Raji (cell line): ENCODE data around the gene CETN3.

Source experiments
- POLR2A ChIP-seq: IDR thresholded peaks from 2 replicates; pipeline ENCODE4 v1.6.1; 2011; ENCODE audit warnings: low read depth, low read length, control low read depth; ENCODE audit not compliant: insufficient read depth

Gene CETN3

GRCh38 chr5:90409318-90410177 is at the start of gene CETN3:
Gene CETN3 (minus strand): TSS chr5:90409756. CDS start chr5:90409661, 95 bp downstream.
- peak; percentile 94 for TF ChIP-seq POLR2A

- no peak for TF ChIP-seq POLR2A
Measured at GRCh38 chr5:90446961-90447360, 37.4 kb upstream of the CETN3 start.

- no peak for TF ChIP-seq POLR2A
Measured at GRCh38 chr5:90440644-90441043, 31.1 kb upstream of the CETN3 start.

- TF ChIP-seq POLR2A = no peak
Measured at GRCh38 chr5:90438100-90438499, 28.5 kb upstream of the CETN3 start.

- TF ChIP-seq POLR2A = no peak
Measured at GRCh38 chr5:90437663-90438062, 28.1 kb upstream of the CETN3 start.

GRCh38 chr5:90434116-90434714 is 24.7 kb upstream of the CETN3 start:
- TF ChIP-seq POLR2A = no peak

GRCh38 chr5:90424245-90424644 is 14.7 kb upstream of the CETN3 start:
- TF ChIP-seq POLR2A = no peak

GRCh38 chr5:90421136-90421535 is 11.6 kb upstream of the CETN3 start:
- TF ChIP-seq POLR2A = no peak

- no peak for TF ChIP-seq POLR2A
Measured at GRCh38 chr5:90418214-90418613, 8.7 kb upstream of the CETN3 start.

- no peak for TF ChIP-seq POLR2A
Measured at GRCh38 chr5:90410178-90410762, 714 bp upstream of the CETN3 start.

- no peak for TF ChIP-seq POLR2A
Measured at GRCh38 chr5:90408571-90409317, 812 bp downstream of the CETN3 start.

- TF ChIP-seq POLR2A = no peak
Measured at GRCh38 chr5:90406466-90406865, 3.1 kb downstream of the CETN3 start.

GRCh38 chr5:90402521-90403255 is 6.9 kb downstream of the CETN3 start:
- no peak for TF ChIP-seq POLR2A

- no peak for TF ChIP-seq POLR2A
Measured at GRCh38 chr5:90399251-90399650, 10.3 kb downstream of the CETN3 start.

GRCh38 chr5:90398726-90399125 is 10.8 kb downstream of the CETN3 start:
- TF ChIP-seq POLR2A = no peak

- no peak for TF ChIP-seq POLR2A
Measured at GRCh38 chr5:90395005-90395404, 14.6 kb downstream of the CETN3 start.
